K562 (cell line): ENCODE measurements around the gene APIP. TPM values are rescaled to one million over a fixed set of nuclear protein-coding genes. Genes with fewer than 3 reads are reported as not detected.

Experiments
- ATAC-seq: fragments of 200-7000 bp; cut with Tn5 transposase; 3 replicates; pipeline ENCODE4 v1.9.1; 2020; ENCODE audit warnings: moderate library complexity
- BruUV-seq: library from RNA; stranded (reverse); fragments of 400-500 nt; replicated peaks from 2 replicates; lab custom pipeline; 2021; lab: Mats Ljungman, UMichigan
- CTCF ChIA-PET: fragments of 300-600 bp; formaldehyde crosslinking; extraction: SDS; loops from one replicate; lab custom pipeline; 2021; ENCODE audit warnings: low intra/inter-chr PET ratio; lab: Yijun Ruan, JAX
- POLR2A ChIA-PET: fragments of 300-600, 350-650 bp; sonication (Branson Sonifier 250); formaldehyde crosslinking; extraction: SDS; loops from one replicate; lab custom pipeline; 2021; ENCODE audit warnings: antibody characterized with exemption, inconsistent platforms; lab: Yijun Ruan, JAX
- DNase-seq, 4 experiments: peaks; one replicate each; pipeline versions ENCODE4 v3.0.0 to v3.0.0-alpha.2; 2011 to 2018; ENCODE audit warnings: low spot score in 3 of 4, mixed read lengths in 3 of 4; ENCODE audit errors: extremely low read depth in 1 of 4
- FAIRE-seq: peaks from 2 replicates; lab custom pipeline; 2011; peaks lifted over from hg19 to GRCh38; lab: Jason Lieb, UNC
- H2AFZ ChIP-seq: 2 replicates; pipeline ENCODE4 v1.6.0; 2011; ENCODE audit warnings: low read depth, low read length, control low read depth, inconsistent platforms
- H3K27ac ChIP-seq: fragments of 200-600 bp; 3 replicates; pipeline ENCODE4 v1.8.0; 2011; ENCODE audit warnings: low read depth, mild to moderate bottlenecking, control low read depth, inconsistent platforms, low read length, moderate library complexity, mixed read lengths; ENCODE audit errors: extremely low read depth
- H3K27me3 ChIP-seq, 2 experiments: fragments of 300-600 bp in 1 of 2; 2 replicates in 1 of 2; 3 replicates in 1 of 2; pipeline versions ENCODE4 v1.6.0 to v1.8.0; 2011; ENCODE audit warnings: inconsistent platforms in 2 of 2, low read length in 2 of 2, mild to moderate bottlenecking in 1 of 2, mixed read lengths in 1 of 2, moderate library complexity in 1 of 2; ENCODE audit not compliant: control insufficient read depth in 2 of 2, insufficient read depth in 2 of 2
- H3K36me3 ChIP-seq: fragments of 300-600 bp; 3 replicates; pipeline ENCODE4 v1.8.0; 2011; ENCODE audit warnings: mild to moderate bottlenecking, low read length, inconsistent platforms; ENCODE audit not compliant: control insufficient read depth, insufficient read depth
- H3K4me1 ChIP-seq, 2 experiments: fragments of 200-600 bp in 1 of 2; replicated peaks in 1 of 2; 2 replicates in 1 of 2; 3 replicates in 1 of 2; pipeline versions ENCODE4 v1.5.1 to v1.8.0; 2011; ENCODE audit warnings: inconsistent platforms in 2 of 2, low read length in 2 of 2, mild to moderate bottlenecking in 1 of 2, mixed read lengths in 1 of 2, moderate library complexity in 1 of 2; ENCODE audit not compliant: control insufficient read depth in 2 of 2, insufficient read depth in 2 of 2
- H3K4me2 ChIP-seq: 2 replicates; pipeline ENCODE4 v1.6.1; 2011; ENCODE audit warnings: low read length, control low read depth, inconsistent platforms, mixed read lengths; ENCODE audit not compliant: insufficient read depth
- H3K4me3 ChIP-seq: fragments of 200-600 bp; sonication (generic), shearing (Covaris generic); 2 replicates; pipeline ENCODE4 v1.5.1; 2016; ENCODE audit warnings: control low read depth, inconsistent platforms
- H3K79me2 ChIP-seq: fragments of 200-600 bp; 3 replicates; pipeline ENCODE4 v1.8.0; 2011; ENCODE audit warnings: low read length, inconsistent platforms; ENCODE audit not compliant: control insufficient read depth, insufficient read depth
- H3K9ac ChIP-seq, 2 experiments: 2 replicates each; pipeline versions ENCODE4 v1.6.0 to v1.6.1; 2011; ENCODE audit warnings: low read depth in 2 of 2, low read length in 2 of 2, control low read depth in 1 of 2, inconsistent platforms in 1 of 2, mild to moderate bottlenecking in 1 of 2, mixed read lengths in 1 of 2; ENCODE audit not compliant: insufficient read depth in 1 of 2
- H3K9me1 ChIP-seq: one replicate; pipeline ENCODE4 v1.6.0; 2011; ENCODE audit warnings: inconsistent platforms, mild to moderate bottlenecking, low read length, moderate library complexity; ENCODE audit not compliant: control insufficient read depth, insufficient read depth
- H3K9me3 ChIP-seq: replicated peaks from 2 replicates; pipeline ENCODE4 v1.5.1; 2011; ENCODE audit warnings: low read depth, low read length, inconsistent platforms; ENCODE audit not compliant: control insufficient read depth, insufficient read depth
- H4K20me1 ChIP-seq: replicated peaks from 2 replicates; pipeline ENCODE4 v1.6.1; 2011; ENCODE audit warnings: low read length, inconsistent platforms, mixed read lengths; ENCODE audit not compliant: control insufficient read depth, insufficient read depth
- ATF7 ChIP-seq: fragments of 450-650 bp; IDR thresholded peaks from 2 replicates; pipeline ENCODE4 v1.7.1; 2014; ENCODE audit warnings: mild to moderate bottlenecking, moderate library complexity
- DPF2 ChIP-seq: fragments of 450-650 bp; IDR thresholded peaks from 2 replicates; pipeline ENCODE4 v1.6.1; 2016
- SP2 ChIP-seq: IDR thresholded peaks from 2 replicates; pipeline ENCODE4 v1.6.1; 2011; ENCODE audit warnings: mild to moderate bottlenecking, low read depth, low read length, moderate library complexity; ENCODE audit not compliant: poor library complexity, severe bottlenecking; ENCODE audit errors: extremely low read depth
- STAT5B ChIP-seq: fragments of 250-450 bp; sonication (Bioruptor Pico); IDR thresholded peaks from 2 replicates; pipeline ENCODE4 v1.8.0; 2021; ENCODE audit warnings: mild to moderate bottlenecking, inconsistent platforms
- WGBS: fragments of 100-300 bp; shearing (Covaris generic); methylation state at CpG from one replicate; pipeline ENCODE4 v1.1.6; 2016; ENCODE audit warnings: low coverage, mixed read lengths; ENCODE audit not compliant: insufficient coverage; ENCODE audit errors: missing lambda C conversion rate; 5-methylcytosine and 5-hydroxymethylcytosine counted together
- in situ Hi-C: fragments of 300-500 bp; cut with MboI; formaldehyde crosslinking; loops from 4 replicates; pipeline ENCODE4 v1.15.0; 2018; ENCODE audit warnings: inconsistent platforms, mixed read lengths
- intact Hi-C: fragments of 100-400 bp; cut with micrococcal nuclease; formaldehyde crosslinking; loops from 2 replicates; pipeline ENCODE4 v1.14.2; 2022
- polyA plus RNA-seq, 8 experiments: library from polyadenylated mRNA; depleted of rRNA in 4 of 8; stranded (reverse) in 5 of 8; unstranded in 3 of 8; fragments of >200 nt; fragmentation: Nextera tagmentation in 2 of 8; fragmentation: Illumina TruSeq in 1 of 8; extraction: Ambion mirVana in 2 of 8; extraction: Trizol in 1 of 8; gene quantifications; 2 replicates each; pipeline versions ENCODE4 v1.2.1 to v1.2.3, GENCODE V29; 2011 to 2014; ENCODE audit warnings: inconsistent platforms in 1 of 8, missing spikeins in 1 of 8
- total RNA-seq, 7 experiments: library from RNA; depleted of rRNA in 6 of 7; stranded (reverse); fragments of >200 nt in 6 of 7; fragmentation: Illumina TruSeq in 2 of 7; extraction: Trizol in 2 of 7; gene quantifications; 2 replicates each; pipeline versions ENCODE4 v1.2.1 to v1.2.3, GENCODE V29; 2011 to 2021; ENCODE audit warnings: low replicate concordance in 1 of 7
- TF ChIP-seq, protein P1 (sequence below): fragments of 450-650 bp; IDR thresholded peaks from 2 replicates; pipeline ENCODE4 v1.6.1; 2016; ENCODE audit warnings: low read depth, mild to moderate bottlenecking, moderate library complexity
- TF ChIP-seq, protein P2 (sequence below): fragments of 450-650 bp; IDR thresholded peaks from 2 replicates; pipeline ENCODE4 v1.6.1; 2016; ENCODE audit warnings: mild to moderate bottlenecking, moderate library complexity
- TF ChIP-seq, protein P3 (sequence below), 2 experiments: IDR thresholded peaks in 1 of 2; conservative IDR thresholded peaks in 1 of 2; 2 replicates each; pipeline ENCODE4 v1.6.1; 2016; ENCODE audit warnings: low read depth in 2 of 2, mild to moderate bottlenecking in 1 of 2, missing compliant biosample characterization in 1 of 2, missing genetic modification characterization in 1 of 2, moderate library complexity in 1 of 2

APIP gene
- total and polyA plus RNA-seq, 9 of the 15 experiments (the other 6 are each of a cell fraction or from before 2014, with no cell fraction given), result 63.7 to 110 (median 82.8) TPM

DNA sequence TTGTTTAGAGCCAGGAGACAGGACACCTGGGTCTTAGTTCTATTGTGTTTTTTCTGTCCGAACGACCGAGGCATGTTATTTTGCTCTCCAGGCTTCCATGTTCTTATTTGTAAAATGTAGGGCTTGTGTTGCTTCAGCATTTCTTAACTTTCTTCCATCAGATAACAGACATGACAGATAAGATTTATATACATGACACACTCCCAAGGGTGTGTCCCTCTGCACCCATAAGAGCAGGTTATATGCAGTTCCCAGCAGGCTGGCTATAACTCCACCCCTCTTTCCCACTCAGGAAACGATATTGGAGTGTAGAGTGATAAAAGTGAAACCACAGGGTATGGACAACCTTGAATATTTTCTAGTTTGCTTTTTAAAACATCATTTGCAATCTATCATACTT is 65.8 kb downstream of the APIP start:
- in situ Hi-C loops (no loop called here), intact Hi-C loops (no loop called here)
- H3K27ac ChIP-seq, result no peak overlapping the region
- H3K4me2 ChIP-seq, result no peak overlapping the region; the same call in 1 of the 2 replicates
- no peak overlapping the region for H3K4me3 ChIP-seq
- no peaks in the 10 kb centered on the region; a peak in 2 of 5 replicates for H3K4me1 ChIP-seq
- ChIA-PET POLR2A (no interaction called here), CTCF (no interaction called here)
- FAIRE-seq (no peak), ATAC-seq (peak; percentile 76), DNase-seq (peak in 2 of 4 experiments; percentile 31 to 35)
- no peaks in the 10 kb centered on the region for H3K79me2 ChIP-seq
- H3K27me3 ChIP-seq, result no peaks in the 10 kb centered on the region
- no peaks in the 10 kb centered on the region for H4K20me1 ChIP-seq
- H2AFZ ChIP-seq, result no peak overlapping the region
- BruUV-seq, result no TSS peak
- H3K9me1 ChIP-seq, result no peaks in the 10 kb centered on the region
- no peak overlapping the region for H3K9ac ChIP-seq
- WGBS, result 62% methylated on average over 4 of the region's 4 CpGs
- H3K36me3 ChIP-seq, result no peaks in the 10 kb centered on the region
- H3K9me3 ChIP-seq, result no peaks in the 10 kb centered on the region
- TF ChIP-seq, protein P1, sequence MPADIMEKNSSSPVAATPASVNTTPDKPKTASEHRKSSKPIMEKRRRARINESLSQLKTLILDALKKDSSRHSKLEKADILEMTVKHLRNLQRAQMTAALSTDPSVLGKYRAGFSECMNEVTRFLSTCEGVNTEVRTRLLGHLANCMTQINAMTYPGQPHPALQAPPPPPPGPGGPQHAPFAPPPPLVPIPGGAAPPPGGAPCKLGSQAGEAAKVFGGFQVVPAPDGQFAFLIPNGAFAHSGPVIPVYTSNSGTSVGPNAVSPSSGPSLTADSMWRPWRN, result peak; percentile 25; the same call in 1 of the 2 replicates
- TF ChIP-seq SP2, result no peak
- TF ChIP-seq, protein P2, sequence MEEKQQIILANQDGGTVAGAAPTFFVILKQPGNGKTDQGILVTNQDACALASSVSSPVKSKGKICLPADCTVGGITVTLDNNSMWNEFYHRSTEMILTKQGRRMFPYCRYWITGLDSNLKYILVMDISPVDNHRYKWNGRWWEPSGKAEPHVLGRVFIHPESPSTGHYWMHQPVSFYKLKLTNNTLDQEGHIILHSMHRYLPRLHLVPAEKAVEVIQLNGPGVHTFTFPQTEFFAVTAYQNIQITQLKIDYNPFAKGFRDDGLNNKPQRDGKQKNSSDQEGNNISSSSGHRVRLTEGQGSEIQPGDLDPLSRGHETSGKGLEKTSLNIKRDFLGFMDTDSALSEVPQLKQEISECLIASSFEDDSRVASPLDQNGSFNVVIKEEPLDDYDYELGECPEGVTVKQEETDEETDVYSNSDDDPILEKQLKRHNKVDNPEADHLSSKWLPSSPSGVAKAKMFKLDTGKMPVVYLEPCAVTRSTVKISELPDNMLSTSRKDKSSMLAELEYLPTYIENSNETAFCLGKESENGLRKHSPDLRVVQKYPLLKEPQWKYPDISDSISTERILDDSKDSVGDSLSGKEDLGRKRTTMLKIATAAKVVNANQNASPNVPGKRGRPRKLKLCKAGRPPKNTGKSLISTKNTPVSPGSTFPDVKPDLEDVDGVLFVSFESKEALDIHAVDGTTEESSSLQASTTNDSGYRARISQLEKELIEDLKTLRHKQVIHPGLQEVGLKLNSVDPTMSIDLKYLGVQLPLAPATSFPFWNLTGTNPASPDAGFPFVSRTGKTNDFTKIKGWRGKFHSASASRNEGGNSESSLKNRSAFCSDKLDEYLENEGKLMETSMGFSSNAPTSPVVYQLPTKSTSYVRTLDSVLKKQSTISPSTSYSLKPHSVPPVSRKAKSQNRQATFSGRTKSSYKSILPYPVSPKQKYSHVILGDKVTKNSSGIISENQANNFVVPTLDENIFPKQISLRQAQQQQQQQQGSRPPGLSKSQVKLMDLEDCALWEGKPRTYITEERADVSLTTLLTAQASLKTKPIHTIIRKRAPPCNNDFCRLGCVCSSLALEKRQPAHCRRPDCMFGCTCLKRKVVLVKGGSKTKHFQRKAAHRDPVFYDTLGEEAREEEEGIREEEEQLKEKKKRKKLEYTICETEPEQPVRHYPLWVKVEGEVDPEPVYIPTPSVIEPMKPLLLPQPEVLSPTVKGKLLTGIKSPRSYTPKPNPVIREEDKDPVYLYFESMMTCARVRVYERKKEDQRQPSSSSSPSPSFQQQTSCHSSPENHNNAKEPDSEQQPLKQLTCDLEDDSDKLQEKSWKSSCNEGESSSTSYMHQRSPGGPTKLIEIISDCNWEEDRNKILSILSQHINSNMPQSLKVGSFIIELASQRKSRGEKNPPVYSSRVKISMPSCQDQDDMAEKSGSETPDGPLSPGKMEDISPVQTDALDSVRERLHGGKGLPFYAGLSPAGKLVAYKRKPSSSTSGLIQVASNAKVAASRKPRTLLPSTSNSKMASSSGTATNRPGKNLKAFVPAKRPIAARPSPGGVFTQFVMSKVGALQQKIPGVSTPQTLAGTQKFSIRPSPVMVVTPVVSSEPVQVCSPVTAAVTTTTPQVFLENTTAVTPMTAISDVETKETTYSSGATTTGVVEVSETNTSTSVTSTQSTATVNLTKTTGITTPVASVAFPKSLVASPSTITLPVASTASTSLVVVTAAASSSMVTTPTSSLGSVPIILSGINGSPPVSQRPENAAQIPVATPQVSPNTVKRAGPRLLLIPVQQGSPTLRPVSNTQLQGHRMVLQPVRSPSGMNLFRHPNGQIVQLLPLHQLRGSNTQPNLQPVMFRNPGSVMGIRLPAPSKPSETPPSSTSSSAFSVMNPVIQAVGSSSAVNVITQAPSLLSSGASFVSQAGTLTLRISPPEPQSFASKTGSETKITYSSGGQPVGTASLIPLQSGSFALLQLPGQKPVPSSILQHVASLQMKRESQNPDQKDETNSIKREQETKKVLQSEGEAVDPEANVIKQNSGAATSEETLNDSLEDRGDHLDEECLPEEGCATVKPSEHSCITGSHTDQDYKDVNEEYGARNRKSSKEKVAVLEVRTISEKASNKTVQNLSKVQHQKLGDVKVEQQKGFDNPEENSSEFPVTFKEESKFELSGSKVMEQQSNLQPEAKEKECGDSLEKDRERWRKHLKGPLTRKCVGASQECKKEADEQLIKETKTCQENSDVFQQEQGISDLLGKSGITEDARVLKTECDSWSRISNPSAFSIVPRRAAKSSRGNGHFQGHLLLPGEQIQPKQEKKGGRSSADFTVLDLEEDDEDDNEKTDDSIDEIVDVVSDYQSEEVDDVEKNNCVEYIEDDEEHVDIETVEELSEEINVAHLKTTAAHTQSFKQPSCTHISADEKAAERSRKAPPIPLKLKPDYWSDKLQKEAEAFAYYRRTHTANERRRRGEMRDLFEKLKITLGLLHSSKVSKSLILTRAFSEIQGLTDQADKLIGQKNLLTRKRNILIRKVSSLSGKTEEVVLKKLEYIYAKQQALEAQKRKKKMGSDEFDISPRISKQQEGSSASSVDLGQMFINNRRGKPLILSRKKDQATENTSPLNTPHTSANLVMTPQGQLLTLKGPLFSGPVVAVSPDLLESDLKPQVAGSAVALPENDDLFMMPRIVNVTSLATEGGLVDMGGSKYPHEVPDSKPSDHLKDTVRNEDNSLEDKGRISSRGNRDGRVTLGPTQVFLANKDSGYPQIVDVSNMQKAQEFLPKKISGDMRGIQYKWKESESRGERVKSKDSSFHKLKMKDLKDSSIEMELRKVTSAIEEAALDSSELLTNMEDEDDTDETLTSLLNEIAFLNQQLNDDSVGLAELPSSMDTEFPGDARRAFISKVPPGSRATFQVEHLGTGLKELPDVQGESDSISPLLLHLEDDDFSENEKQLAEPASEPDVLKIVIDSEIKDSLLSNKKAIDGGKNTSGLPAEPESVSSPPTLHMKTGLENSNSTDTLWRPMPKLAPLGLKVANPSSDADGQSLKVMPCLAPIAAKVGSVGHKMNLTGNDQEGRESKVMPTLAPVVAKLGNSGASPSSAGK, result no peak
- TF ChIP-seq ATF7, result 0 out of 2 replicates have a peak, but pooled peaks have one; percentile 45
- no peak for TF ChIP-seq STAT5B (CRISPR knock-in tag)
- TF ChIP-seq DPF2, result 0 out of 2 replicates have a peak, but pooled peaks have one; percentile 21
- TF ChIP-seq, protein P3, sequence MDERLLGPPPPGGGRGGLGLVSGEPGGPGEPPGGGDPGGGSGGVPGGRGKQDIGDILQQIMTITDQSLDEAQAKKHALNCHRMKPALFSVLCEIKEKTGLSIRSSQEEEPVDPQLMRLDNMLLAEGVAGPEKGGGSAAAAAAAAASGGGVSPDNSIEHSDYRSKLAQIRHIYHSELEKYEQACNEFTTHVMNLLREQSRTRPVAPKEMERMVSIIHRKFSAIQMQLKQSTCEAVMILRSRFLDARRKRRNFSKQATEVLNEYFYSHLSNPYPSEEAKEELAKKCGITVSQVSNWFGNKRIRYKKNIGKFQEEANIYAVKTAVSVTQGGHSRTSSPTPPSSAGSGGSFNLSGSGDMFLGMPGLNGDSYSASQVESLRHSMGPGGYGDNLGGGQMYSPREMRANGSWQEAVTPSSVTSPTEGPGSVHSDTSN (CRISPR knock-in tag; IDR thresholded peaks at IDR 0.05; ENCODE audit: low read depth), result no peak
- TF ChIP-seq, protein P3 (tag; conservative IDR thresholded peaks at IDR 0.05; ENCODE audit: low read depth), result peak; percentile 83
